GM12878 (cell line): Measurements from ENCODE around the gene RABEP2. TPM values are rescaled to one million over a fixed set of nuclear protein-coding genes. Genes with fewer than 3 reads are reported as not detected.
A peak's percentile ranks its signal among the peaks of the same experiment; 100 is the strongest.

Source experiments
- BACH1 ChIP-seq: fragments of 450-650 bp; IDR thresholded peaks from 2 replicates; pipeline ENCODE4 v1.6.1; 2017; ENCODE audit warnings: mild to moderate bottlenecking, borderline replicate concordance
- CBX5 ChIP-seq: sonication (generic); IDR thresholded peaks from 2 replicates; pipeline ENCODE4 v1.6.1; 2016; ENCODE audit warnings: low read depth, moderate library complexity, mild to moderate bottlenecking, inconsistent platforms
- CHD2 ChIP-seq: IDR thresholded peaks from 2 replicates; pipeline ENCODE4 v1.6.1; 2011; ENCODE audit warnings: low read depth, low read length, improper control_type of control experiment, borderline replicate concordance
- EED ChIP-seq: sonication (generic); IDR thresholded peaks from 2 replicates; pipeline ENCODE4 v1.6.1; 2016; ENCODE audit warnings: antibody characterized with exemption, low read depth
- JUNB ChIP-seq: IDR thresholded peaks from 2 replicates; pipeline ENCODE4 v1.6.1; 2016; ENCODE audit warnings: antibody characterized with exemption, mild to moderate bottlenecking
- NBN ChIP-seq: fragments of 450-650 bp; IDR thresholded peaks from 2 replicates; pipeline ENCODE4 v1.6.1; 2016
- NR2C2 ChIP-seq: IDR thresholded peaks from 2 replicates; pipeline ENCODE4 v1.6.1; 2011; ENCODE audit warnings: borderline replicate concordance, low read depth; ENCODE audit not compliant: control insufficient read depth, insufficient read length
- PML ChIP-seq: IDR thresholded peaks from 2 replicates; pipeline ENCODE4 v1.6.1; 2012; ENCODE audit warnings: low read length, inconsistent platforms
- RAD51 ChIP-seq: fragments of 450-650 bp; IDR thresholded peaks from 2 replicates; pipeline ENCODE4 v1.6.1; 2016; ENCODE audit warnings: moderate library complexity, mild to moderate bottlenecking, inconsistent platforms
- SIX5 ChIP-seq: IDR thresholded peaks from 2 replicates; pipeline ENCODE4 v1.6.1; 2011; ENCODE audit warnings: mild to moderate bottlenecking, low read depth, low read length, moderate library complexity; ENCODE audit not compliant: severe bottlenecking
- STAT1 ChIP-seq: fragments of 450-650 bp; conservative IDR thresholded peaks from 2 replicates; pipeline ENCODE4 v1.6.1; 2014; ENCODE audit warnings: antibody characterized with exemption, mild to moderate bottlenecking
- polyA plus RNA-seq, 11 experiments: library from polyadenylated mRNA; depleted of rRNA in 4 of 11; unstranded in 6 of 11; stranded (reverse) in 5 of 11; fragments of >200 nt; fragmentation: Nextera tagmentation in 4 of 11; fragmentation: Illumina TruSeq in 1 of 11; extraction: Ambion mirVana in 4 of 11; extraction: Trizol in 1 of 11; gene quantifications; 1 replicate in 1 of 11; 2 replicates in 10 of 11; pipeline versions ENCODE4 v1.2.1 to v1.2.3, GENCODE V29; 2011 to 2016; ENCODE audit warnings: inconsistent platforms in 2 of 11, missing spikeins in 2 of 11, low read depth in 1 of 11
- total RNA-seq, 4 experiments: library from RNA; depleted of rRNA in 3 of 4; stranded (reverse); fragments of >200 nt in 3 of 4; fragmentation: Illumina TruSeq in 1 of 4; extraction: Trizol in 1 of 4; gene quantifications; 2 replicates each; pipeline versions ENCODE4 v1.2.1 to v1.2.3, GENCODE V29; 2013 to 2021
- TF ChIP-seq, protein P1 (sequence below): IDR thresholded peaks from 2 replicates; pipeline ENCODE4 v1.6.1; 2011; ENCODE audit warnings: low read depth, low read length, improper control_type of control experiment, borderline replicate concordance
- TF ChIP-seq, protein P2 (sequence below): IDR thresholded peaks from 2 replicates; pipeline ENCODE4 v1.6.1; 2012; ENCODE audit warnings: low read depth, low read length, improper control_type of control experiment
- TF ChIP-seq, protein P3 (sequence below): fragments of 450-650 bp; formaldehyde crosslinking; IDR thresholded peaks from 2 replicates; pipeline ENCODE4 v1.4.0; 2022; ENCODE audit warnings: mild to moderate bottlenecking, moderate library complexity
- TF ChIP-seq, protein P4 (sequence below): IDR thresholded peaks from 2 replicates; pipeline ENCODE4 v1.6.1; 2012; ENCODE audit warnings: low read depth, low read length, improper control_type of control experiment
- TF ChIP-seq, protein P5 (sequence below): IDR thresholded peaks from 2 replicates; pipeline ENCODE4 v1.6.1; 2012; ENCODE audit warnings: improper control_type of control experiment, low read depth, low read length; ENCODE audit not compliant: insufficient replicate concordance

Gene RABEP2
- total and polyA plus RNA-seq, 10 of the 15 experiments (the other 5 are each of a cell fraction or from before 2014, with no cell fraction given) = 0.47 to 33.2 (median 18.6) TPM

DNA sequence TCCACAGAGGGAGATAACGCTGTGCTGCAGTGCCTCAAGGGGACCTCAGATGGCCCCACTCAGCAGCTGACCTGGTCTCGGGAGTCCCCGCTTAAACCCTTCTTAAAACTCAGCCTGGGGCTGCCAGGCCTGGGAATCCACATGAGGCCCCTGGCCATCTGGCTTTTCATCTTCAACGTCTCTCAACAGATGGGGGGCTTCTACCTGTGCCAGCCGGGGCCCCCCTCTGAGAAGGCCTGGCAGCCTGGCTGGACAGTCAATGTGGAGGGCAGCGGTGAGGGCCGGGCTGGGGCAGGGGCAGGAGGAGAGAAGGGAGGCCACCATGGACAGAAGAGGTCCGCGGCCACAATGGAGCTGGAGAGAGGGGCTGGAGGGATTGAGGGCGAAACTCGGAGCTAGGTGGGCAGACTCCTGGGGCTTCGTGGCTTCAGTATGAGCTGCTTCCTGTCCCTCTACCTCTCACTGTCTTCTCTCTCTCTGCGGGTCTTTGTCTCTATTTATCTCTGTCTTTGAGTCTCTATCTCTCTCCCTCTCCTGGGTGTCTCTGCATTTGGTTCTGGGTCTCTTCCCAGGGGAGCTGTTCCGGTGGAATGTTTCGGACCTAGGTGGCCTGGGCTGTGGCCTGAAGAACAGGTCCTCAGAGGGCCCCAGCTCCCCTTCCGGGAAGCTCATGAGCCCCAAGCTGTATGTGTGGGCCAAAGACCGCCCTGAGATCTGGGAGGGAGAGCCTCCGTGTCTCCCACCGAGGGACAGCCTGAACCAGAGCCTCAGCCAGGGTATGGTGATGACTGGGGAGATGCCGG, 7.5 kb upstream of the RABEP2 start (continued):
- TF ChIP-seq PML (no peak), JUNB (no peak), RAD51 (no peak), NR2C2 (no peak), NBN (peak; percentile 58; the same call in 1 of the 2 replicates), CBX5 (no peak), BACH1 (0 out of 2 replicates have a peak, but pooled peaks have one; percentile 9), CHD2 (no peak), EED (0 out of 2 replicates have a peak, but pooled peaks have one; percentile 12), SIX5 (peak; percentile 12), STAT1 (no peak)
- TF ChIP-seq, protein P1, sequence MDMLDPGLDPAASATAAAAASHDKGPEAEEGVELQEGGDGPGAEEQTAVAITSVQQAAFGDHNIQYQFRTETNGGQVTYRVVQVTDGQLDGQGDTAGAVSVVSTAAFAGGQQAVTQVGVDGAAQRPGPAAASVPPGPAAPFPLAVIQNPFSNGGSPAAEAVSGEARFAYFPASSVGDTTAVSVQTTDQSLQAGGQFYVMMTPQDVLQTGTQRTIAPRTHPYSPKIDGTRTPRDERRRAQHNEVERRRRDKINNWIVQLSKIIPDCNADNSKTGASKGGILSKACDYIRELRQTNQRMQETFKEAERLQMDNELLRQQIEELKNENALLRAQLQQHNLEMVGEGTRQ = no peak
- TF ChIP-seq, protein P2, sequence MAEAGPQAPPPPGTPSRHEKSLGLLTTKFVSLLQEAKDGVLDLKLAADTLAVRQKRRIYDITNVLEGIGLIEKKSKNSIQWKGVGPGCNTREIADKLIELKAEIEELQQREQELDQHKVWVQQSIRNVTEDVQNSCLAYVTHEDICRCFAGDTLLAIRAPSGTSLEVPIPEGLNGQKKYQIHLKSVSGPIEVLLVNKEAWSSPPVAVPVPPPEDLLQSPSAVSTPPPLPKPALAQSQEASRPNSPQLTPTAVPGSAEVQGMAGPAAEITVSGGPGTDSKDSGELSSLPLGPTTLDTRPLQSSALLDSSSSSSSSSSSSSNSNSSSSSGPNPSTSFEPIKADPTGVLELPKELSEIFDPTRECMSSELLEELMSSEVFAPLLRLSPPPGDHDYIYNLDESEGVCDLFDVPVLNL = 0 out of 2 replicates have a peak, but pooled peaks have one; percentile 25
- TF ChIP-seq, protein P3, sequence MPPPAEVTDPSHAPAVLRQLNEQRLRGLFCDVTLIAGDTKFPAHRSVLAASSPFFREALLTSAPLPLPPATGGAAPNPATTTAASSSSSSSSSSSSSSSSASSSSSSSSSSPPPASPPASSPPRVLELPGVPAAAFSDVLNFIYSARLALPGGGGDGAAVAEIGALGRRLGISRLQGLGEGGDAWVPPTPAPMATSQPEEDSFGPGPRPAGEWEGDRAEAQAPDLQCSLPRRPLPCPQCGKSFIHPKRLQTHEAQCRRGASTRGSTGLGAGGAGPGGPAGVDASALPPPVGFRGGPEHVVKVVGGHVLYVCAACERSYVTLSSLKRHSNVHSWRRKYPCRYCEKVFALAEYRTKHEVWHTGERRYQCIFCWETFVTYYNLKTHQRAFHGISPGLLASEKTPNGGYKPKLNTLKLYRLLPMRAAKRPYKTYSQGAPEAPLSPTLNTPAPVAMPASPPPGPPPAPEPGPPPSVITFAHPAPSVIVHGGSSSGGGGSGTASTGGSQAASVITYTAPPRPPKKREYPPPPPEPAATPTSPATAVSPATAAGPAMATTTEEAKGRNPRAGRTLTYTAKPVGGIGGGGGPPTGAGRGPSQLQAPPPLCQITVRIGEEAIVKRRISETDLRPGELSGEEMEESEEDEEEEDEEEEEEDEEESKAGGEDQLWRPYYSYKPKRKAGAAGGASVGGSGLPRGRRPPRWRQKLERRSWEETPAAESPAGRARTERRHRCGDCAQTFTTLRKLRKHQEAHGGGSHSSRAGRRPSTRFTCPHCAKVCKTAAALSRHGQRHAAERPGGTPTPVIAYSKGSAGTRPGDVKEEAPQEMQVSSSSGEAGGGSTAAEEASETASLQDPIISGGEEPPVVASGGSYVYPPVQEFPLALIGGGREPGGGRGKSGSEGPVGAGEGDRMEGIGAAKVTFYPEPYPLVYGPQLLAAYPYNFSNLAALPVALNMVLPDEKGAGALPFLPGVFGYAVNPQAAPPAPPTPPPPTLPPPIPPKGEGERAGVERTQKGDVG (CRISPR knock-in tag) = no peak
- TF ChIP-seq, protein P4, sequence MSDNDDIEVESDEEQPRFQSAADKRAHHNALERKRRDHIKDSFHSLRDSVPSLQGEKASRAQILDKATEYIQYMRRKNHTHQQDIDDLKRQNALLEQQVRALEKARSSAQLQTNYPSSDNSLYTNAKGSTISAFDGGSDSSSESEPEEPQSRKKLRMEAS = no peak
- TF ChIP-seq, protein P5, sequence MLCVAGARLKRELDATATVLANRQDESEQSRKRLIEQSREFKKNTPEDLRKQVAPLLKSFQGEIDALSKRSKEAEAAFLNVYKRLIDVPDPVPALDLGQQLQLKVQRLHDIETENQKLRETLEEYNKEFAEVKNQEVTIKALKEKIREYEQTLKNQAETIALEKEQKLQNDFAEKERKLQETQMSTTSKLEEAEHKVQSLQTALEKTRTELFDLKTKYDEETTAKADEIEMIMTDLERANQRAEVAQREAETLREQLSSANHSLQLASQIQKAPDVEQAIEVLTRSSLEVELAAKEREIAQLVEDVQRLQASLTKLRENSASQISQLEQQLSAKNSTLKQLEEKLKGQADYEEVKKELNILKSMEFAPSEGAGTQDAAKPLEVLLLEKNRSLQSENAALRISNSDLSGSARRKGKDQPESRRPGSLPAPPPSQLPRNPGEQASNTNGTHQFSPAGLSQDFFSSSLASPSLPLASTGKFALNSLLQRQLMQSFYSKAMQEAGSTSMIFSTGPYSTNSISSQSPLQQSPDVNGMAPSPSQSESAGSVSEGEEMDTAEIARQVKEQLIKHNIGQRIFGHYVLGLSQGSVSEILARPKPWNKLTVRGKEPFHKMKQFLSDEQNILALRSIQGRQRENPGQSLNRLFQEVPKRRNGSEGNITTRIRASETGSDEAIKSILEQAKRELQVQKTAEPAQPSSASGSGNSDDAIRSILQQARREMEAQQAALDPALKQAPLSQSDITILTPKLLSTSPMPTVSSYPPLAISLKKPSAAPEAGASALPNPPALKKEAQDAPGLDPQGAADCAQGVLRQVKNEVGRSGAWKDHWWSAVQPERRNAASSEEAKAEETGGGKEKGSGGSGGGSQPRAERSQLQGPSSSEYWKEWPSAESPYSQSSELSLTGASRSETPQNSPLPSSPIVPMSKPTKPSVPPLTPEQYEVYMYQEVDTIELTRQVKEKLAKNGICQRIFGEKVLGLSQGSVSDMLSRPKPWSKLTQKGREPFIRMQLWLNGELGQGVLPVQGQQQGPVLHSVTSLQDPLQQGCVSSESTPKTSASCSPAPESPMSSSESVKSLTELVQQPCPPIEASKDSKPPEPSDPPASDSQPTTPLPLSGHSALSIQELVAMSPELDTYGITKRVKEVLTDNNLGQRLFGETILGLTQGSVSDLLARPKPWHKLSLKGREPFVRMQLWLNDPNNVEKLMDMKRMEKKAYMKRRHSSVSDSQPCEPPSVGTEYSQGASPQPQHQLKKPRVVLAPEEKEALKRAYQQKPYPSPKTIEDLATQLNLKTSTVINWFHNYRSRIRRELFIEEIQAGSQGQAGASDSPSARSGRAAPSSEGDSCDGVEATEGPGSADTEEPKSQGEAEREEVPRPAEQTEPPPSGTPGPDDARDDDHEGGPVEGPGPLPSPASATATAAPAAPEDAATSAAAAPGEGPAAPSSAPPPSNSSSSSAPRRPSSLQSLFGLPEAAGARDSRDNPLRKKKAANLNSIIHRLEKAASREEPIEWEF = no peak
